ENCODE results near the gene C22orf23.

GRCh38 chr22:37898441-37899181 is 54.8 kb downstream of the C22orf23 start:
- no peak for TF ChIP-seq RELA (IDR thresholded peaks at IDR 0.05; ENCODE audit: borderline replicate concordance, partially characterized antibody)
- TF ChIP-seq, protein P1, sequence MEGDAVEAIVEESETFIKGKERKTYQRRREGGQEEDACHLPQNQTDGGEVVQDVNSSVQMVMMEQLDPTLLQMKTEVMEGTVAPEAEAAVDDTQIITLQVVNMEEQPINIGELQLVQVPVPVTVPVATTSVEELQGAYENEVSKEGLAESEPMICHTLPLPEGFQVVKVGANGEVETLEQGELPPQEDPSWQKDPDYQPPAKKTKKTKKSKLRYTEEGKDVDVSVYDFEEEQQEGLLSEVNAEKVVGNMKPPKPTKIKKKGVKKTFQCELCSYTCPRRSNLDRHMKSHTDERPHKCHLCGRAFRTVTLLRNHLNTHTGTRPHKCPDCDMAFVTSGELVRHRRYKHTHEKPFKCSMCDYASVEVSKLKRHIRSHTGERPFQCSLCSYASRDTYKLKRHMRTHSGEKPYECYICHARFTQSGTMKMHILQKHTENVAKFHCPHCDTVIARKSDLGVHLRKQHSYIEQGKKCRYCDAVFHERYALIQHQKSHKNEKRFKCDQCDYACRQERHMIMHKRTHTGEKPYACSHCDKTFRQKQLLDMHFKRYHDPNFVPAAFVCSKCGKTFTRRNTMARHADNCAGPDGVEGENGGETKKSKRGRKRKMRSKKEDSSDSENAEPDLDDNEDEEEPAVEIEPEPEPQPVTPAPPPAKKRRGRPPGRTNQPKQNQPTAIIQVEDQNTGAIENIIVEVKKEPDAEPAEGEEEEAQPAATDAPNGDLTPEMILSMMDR (IDR thresholded peaks at IDR 0.05 in 2 of 3, conservative IDR thresholded peaks at IDR 0.05 in 1 of 3; ENCODE audit: control insufficient read depth in 2 of 3, extremely low read depth in 1 of 3, insufficient read depth in 1 of 3, low read depth in 3 of 3, low read length in 3 of 3): no peak
- no peak for TF ChIP-seq ETV6 (conservative IDR thresholded peaks at IDR 0.05 in 1 of 2, IDR thresholded peaks at IDR 0.05 in 1 of 2; ENCODE audit: borderline replicate concordance in 1 of 2, low read depth in 1 of 2)
- TF ChIP-seq, protein P2, sequence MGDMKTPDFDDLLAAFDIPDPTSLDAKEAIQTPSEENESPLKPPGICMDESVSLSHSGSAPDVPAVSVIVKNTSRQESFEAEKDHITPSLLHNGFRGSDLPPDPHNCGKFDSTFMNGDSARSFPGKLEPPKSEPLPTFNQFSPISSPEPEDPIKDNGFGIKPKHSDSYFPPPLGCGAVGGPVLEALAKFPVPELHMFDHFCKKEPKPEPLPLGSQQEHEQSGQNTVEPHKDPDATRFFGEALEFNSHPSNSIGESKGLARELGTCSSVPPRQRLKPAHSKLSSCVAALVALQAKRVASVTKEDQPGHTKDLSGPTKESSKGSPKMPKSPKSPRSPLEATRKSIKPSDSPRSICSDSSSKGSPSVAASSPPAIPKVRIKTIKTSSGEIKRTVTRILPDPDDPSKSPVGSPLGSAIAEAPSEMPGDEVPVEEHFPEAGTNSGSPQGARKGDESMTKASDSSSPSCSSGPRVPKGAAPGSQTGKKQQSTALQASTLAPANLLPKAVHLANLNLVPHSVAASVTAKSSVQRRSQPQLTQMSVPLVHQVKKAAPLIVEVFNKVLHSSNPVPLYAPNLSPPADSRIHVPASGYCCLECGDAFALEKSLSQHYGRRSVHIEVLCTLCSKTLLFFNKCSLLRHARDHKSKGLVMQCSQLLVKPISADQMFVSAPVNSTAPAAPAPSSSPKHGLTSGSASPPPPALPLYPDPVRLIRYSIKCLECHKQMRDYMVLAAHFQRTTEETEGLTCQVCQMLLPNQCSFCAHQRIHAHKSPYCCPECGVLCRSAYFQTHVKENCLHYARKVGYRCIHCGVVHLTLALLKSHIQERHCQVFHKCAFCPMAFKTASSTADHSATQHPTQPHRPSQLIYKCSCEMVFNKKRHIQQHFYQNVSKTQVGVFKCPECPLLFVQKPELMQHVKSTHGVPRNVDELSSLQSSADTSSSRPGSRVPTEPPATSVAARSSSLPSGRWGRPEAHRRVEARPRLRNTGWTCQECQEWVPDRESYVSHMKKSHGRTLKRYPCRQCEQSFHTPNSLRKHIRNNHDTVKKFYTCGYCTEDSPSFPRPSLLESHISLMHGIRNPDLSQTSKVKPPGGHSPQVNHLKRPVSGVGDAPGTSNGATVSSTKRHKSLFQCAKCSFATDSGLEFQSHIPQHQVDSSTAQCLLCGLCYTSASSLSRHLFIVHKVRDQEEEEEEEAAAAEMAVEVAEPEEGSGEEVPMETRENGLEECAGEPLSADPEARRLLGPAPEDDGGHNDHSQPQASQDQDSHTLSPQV (IDR thresholded peaks at IDR 0.05): no peak

All from GM12878 (cell line).